ENCODE data around the gene FUT8.

Gene FUT8

GRCh38 chr14:65772921-65773574 lies 360.5 kb downstream of the FUT8 start:
- TF ChIP-seq ZBTB7A (IDR thresholded peaks at IDR 0.05; ENCODE audit: low read depth) (no peak), TCF12 (IDR thresholded peaks at IDR 0.05; ENCODE audit: low read depth) (no peak), NFIC (IDR thresholded peaks at IDR 0.05) (no peak), CEBPB (IDR thresholded peaks at IDR 0.05) (no peak), EP300 (IDR thresholded peaks at IDR 0.05; ENCODE audit: borderline replicate concordance) (no peak), CREB1 (IDR thresholded peaks at IDR 0.05; ENCODE audit: low read depth) (no peak), REST (IDR thresholded peaks at IDR 0.05; ENCODE audit: low read depth) (no peak), FOXM1 (IDR thresholded peaks at IDR 0.05; ENCODE audit: borderline replicate concordance, low read depth) (no peak), EGR1 (IDR thresholded peaks at IDR 0.05) (no peak), TEAD4 (IDR thresholded peaks at IDR 0.05) (no peak), YY1 (IDR thresholded peaks at IDR 0.05; ENCODE audit: low read depth) (no peak), TAF1 (IDR thresholded peaks at IDR 0.05; ENCODE audit: low read depth) (no peak)
- TF ChIP-seq, protein P1, sequence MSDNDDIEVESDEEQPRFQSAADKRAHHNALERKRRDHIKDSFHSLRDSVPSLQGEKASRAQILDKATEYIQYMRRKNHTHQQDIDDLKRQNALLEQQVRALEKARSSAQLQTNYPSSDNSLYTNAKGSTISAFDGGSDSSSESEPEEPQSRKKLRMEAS (IDR thresholded peaks at IDR 0.05) = no peak

DNA sequence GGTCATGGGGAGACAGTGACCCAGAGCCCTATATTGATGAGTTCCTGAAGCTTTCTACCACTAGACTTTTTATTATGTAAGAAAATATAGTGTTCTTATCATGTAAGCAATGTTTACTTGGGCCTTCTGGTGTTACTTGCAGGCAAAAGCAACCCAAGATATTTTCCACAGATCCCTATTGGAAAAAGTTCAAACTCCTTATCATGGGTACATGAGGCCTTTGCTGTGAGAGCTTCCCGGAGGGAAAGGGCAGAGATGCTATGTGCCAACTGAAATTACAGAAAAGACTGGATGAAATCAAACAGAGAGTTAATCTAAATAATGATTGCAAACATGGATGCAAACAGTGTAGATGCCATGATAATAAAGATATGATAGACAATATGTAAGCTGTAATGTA lies 361.5 kb downstream of the FUT8 start:
- TF ChIP-seq, protein P1 (IDR thresholded peaks at IDR 0.05) = no peak
- TF ChIP-seq CEBPB (IDR thresholded peaks at IDR 0.05) (no peak), USF1 (IDR thresholded peaks at IDR 0.05) (no peak), FOXM1 (IDR thresholded peaks at IDR 0.05; ENCODE audit: borderline replicate concordance, low read depth) (no peak), ZBTB7A (IDR thresholded peaks at IDR 0.05; ENCODE audit: low read depth) (no peak), CREB1 (IDR thresholded peaks at IDR 0.05; ENCODE audit: low read depth) (no peak), REST (IDR thresholded peaks at IDR 0.05; ENCODE audit: low read depth) (no peak), TAF1 (IDR thresholded peaks at IDR 0.05; ENCODE audit: low read depth) (no peak), EGR1 (IDR thresholded peaks at IDR 0.05) (no peak), EP300 (IDR thresholded peaks at IDR 0.05; ENCODE audit: borderline replicate concordance) (no peak), RAD21 (IDR thresholded peaks at IDR 0.05; ENCODE audit: low read depth) (no peak), NFIC (IDR thresholded peaks at IDR 0.05) (no peak), YY1 (IDR thresholded peaks at IDR 0.05; ENCODE audit: low read depth) (no peak)

DNA sequence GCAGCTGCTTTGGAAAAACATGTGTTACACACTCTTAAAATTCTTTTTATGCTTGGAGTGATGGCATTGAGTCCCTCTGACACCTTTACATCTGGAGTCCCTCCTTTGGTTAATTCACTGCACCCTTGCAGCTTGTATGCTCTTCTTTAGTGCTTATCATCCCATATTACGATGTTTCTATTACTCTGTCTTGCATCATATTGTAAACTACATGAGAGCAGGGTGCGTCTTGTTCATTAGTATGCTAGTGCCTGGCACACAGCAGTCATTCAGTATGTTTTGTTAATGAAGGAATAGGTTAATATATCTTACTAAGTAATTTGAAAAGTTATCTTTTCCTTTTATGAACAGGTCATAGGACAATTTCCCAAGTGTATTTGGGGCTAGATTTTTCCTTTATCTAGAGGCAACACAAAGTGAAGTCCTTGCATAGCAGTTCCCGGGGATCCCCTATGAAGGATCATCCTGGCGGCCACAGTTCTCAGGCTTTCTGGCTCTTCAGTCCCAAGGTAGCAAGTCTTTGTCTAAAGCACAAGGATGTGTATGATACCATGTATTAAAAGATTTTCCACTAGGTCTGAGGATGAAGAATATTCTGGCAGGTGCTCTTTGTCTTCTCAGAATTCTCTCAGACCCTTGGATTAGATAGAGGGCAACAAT lies 363.8 kb downstream of the FUT8 start:
- no peak for TF ChIP-seq YY1 (IDR thresholded peaks at IDR 0.05; ENCODE audit: low read depth)
- TF ChIP-seq TEAD4 (IDR thresholded peaks at IDR 0.05) = no peak
- no peak for TF ChIP-seq REST (IDR thresholded peaks at IDR 0.05; ENCODE audit: low read depth)
- no peak for TF ChIP-seq FOXM1 (IDR thresholded peaks at IDR 0.05; ENCODE audit: borderline replicate concordance, low read depth)
- TF ChIP-seq CREB1 (IDR thresholded peaks at IDR 0.05; ENCODE audit: low read depth) = no peak
- TF ChIP-seq CEBPB (IDR thresholded peaks at IDR 0.05) = no peak
- TF ChIP-seq, protein P1 (IDR thresholded peaks at IDR 0.05) = no peak
- no peak for TF ChIP-seq TAF1 (IDR thresholded peaks at IDR 0.05; ENCODE audit: low read depth)
- TF ChIP-seq USF1 (IDR thresholded peaks at IDR 0.05) = no peak

GRCh38 chr14:65780566-65780965 lies 368.0 kb downstream of the FUT8 start:
- TF ChIP-seq, protein P1 (IDR thresholded peaks at IDR 0.05) = no peak
- TF ChIP-seq EGR1 (IDR thresholded peaks at IDR 0.05) = no peak
- TF ChIP-seq ZBTB7A (IDR thresholded peaks at IDR 0.05; ENCODE audit: low read depth) = no peak
- no peak for TF ChIP-seq RAD21 (IDR thresholded peaks at IDR 0.05; ENCODE audit: low read depth)
- TF ChIP-seq YY1 (IDR thresholded peaks at IDR 0.05; ENCODE audit: low read depth) = no peak
- TF ChIP-seq FOXM1 (IDR thresholded peaks at IDR 0.05; ENCODE audit: borderline replicate concordance, low read depth) = no peak
- TF ChIP-seq TCF12 (IDR thresholded peaks at IDR 0.05; ENCODE audit: low read depth) = no peak
- no peak for TF ChIP-seq REST (IDR thresholded peaks at IDR 0.05; ENCODE audit: low read depth)
- no peak for TF ChIP-seq TAF1 (IDR thresholded peaks at IDR 0.05; ENCODE audit: low read depth)
- TF ChIP-seq NFIC (IDR thresholded peaks at IDR 0.05) = no peak
- no peak for TF ChIP-seq CEBPB (IDR thresholded peaks at IDR 0.05)
- no peak for TF ChIP-seq USF1 (IDR thresholded peaks at IDR 0.05)
- no peak for TF ChIP-seq CREB1 (IDR thresholded peaks at IDR 0.05; ENCODE audit: low read depth)
- no peak for TF ChIP-seq EP300 (IDR thresholded peaks at IDR 0.05; ENCODE audit: borderline replicate concordance)
- TF ChIP-seq TEAD4 (IDR thresholded peaks at IDR 0.05) = no peak

Measured in Ishikawa (cell line).